Neutrophil (primary cell): ENCODE measurements around the gene WFDC1.
"Not testable (repeated sequence)": the region's sequence is repeated elsewhere in the genome, so short reads cannot be mapped to it uniquely, and the experiment has no call there.

Experiments
- H3K27ac ChIP-seq: fragments of 200-600 bp; sonication (generic); 2 replicates; pipeline ENCODE4 v1.5.1; 2016; ENCODE audit warnings: mild to moderate bottlenecking, moderate library complexity
- H3K27me3 ChIP-seq: fragments of 200-600 bp; sonication (generic); 2 replicates; pipeline ENCODE4 v1.6.0; 2016; ENCODE audit warnings: mild to moderate bottlenecking
- H3K36me3 ChIP-seq: fragments of 200-600 bp; sonication (generic); 2 replicates; pipeline ENCODE4 v1.5.1; 2017
- H3K4me1 ChIP-seq, 2 experiments: fragments of 200-600 bp in 1 of 2; sonication (generic) in 1 of 2; 1 replicate in 1 of 2; 2 replicates in 1 of 2; pipeline versions ENCODE4 v1.5.1 to v1.6.1; 2013 to 2016; ENCODE audit warnings: low read depth in 1 of 2, low read length in 1 of 2, mild to moderate bottlenecking in 1 of 2, moderate library complexity in 1 of 2; ENCODE audit not compliant: control insufficient read depth in 1 of 2, insufficient read depth in 1 of 2
- H3K4me3 ChIP-seq, 2 experiments: fragments of 200-600 bp in 1 of 2; sonication (generic) in 1 of 2; 1 replicate in 1 of 2; 2 replicates in 1 of 2; pipeline ENCODE4 v1.5.1; 2013 to 2016; ENCODE audit warnings: low read depth in 1 of 2, low read length in 1 of 2, mild to moderate bottlenecking in 1 of 2, moderate library complexity in 1 of 2
- H3K9me3 ChIP-seq: fragments of 200-600 bp; sonication (generic); 2 replicates; pipeline ENCODE4 v1.5.1; 2016
- CTCF ChIP-seq: fragments of 200-600 bp; sonication (generic); IDR thresholded peaks from 2 replicates; pipeline ENCODE4 v1.5.1; 2016; ENCODE audit warnings: antibody characterized with exemption

WFDC1 gene

GRCh38 chr16:84339766-84340165 lies 45.1 kb downstream of the WFDC1 start:
- Histone ChIP-seq H3K4me3 (no peak overlapping the region), H3K27ac (no peak overlapping the region), H3K4me1 (peaks cover 34 to 47% of the 10 kb centered on the region in 2 experiments), H3K36me3 (no peaks in the 10 kb centered on the region), H3K9me3 (no peaks in the 10 kb centered on the region), H3K27me3 (no peaks in the 10 kb centered on the region)
- TF ChIP-seq CTCF = no peak

GRCh38 chr16:84340325-84341040 lies 45.8 kb downstream of the WFDC1 start:
- Histone ChIP-seq H3K27ac (peak overlapping the region; percentile 35), H3K4me3 (no peak overlapping the region), H3K36me3 (no peaks in the 10 kb centered on the region), H3K4me1 (peaks cover 40 to 52% of the 10 kb centered on the region in 2 experiments), H3K27me3 (no peaks in the 10 kb centered on the region), H3K9me3 (no peaks in the 10 kb centered on the region)
- peak; percentile 37 for TF ChIP-seq CTCF

- H3K27me3 ChIP-seq = no peaks in the 10 kb centered on the region
- no peak overlapping the region for H3K4me3 ChIP-seq
- H3K4me1 ChIP-seq = peaks cover 40 to 52% of the 10 kb centered on the region in 2 experiments
- no peak overlapping the region for H3K27ac ChIP-seq
- TF ChIP-seq CTCF = no peak
- no peaks in the 10 kb centered on the region for H3K36me3 ChIP-seq
- H3K9me3 ChIP-seq = no peaks in the 10 kb centered on the region
These were observed 47.0 kb downstream of the WFDC1 start for GRCh38 chr16:84341528-84342295.

- H3K9me3 ChIP-seq, H3K27me3 ChIP-seq, H3K36me3 ChIP-seq: not testable (repeated sequence)
- Histone ChIP-seq H3K27ac (peak overlapping the region; percentile 81), H3K4me1 (peaks cover 40 to 52% of the 10 kb centered on the region in 2 experiments), H3K4me3 (peak overlapping the region; percentile 7 to 10)
These were observed 49.1 kb downstream of the WFDC1 start for GRCh38 chr16:84343800-84344199.

GRCh38 chr16:84344781-84345180 lies 50.1 kb downstream of the WFDC1 start:
- no peak for TF ChIP-seq CTCF
- Histone ChIP-seq H3K4me1 (peaks cover 40 to 52% of the 10 kb centered on the region in 2 experiments), H3K27ac (peak overlapping the region; percentile 81), H3K4me3 (no peak overlapping the region), H3K36me3 (no peaks in the 10 kb centered on the region), H3K9me3 (no peaks in the 10 kb centered on the region), H3K27me3 (no peaks in the 10 kb centered on the region)

GRCh38 chr16:84347161-84347560 lies 52.5 kb downstream of the WFDC1 start:
- H3K36me3 ChIP-seq = no peaks in the 10 kb centered on the region
- H3K27ac ChIP-seq = no peak overlapping the region
- peaks cover 3% of the 10 kb centered on the region for H3K27me3 ChIP-seq
- no peaks in the 10 kb centered on the region for H3K9me3 ChIP-seq
- H3K4me1 ChIP-seq = peaks cover 26 to 33% of the 10 kb centered on the region in 2 experiments
- no peak overlapping the region for H3K4me3 ChIP-seq
- TF ChIP-seq CTCF = no peak
